ENCODE results near the gene ONECUT2.

Gene ONECUT2

GRCh38 chr18:57431467-57432080, 3.6 kb upstream of the ONECUT2 start:
- DNase-seq: no peak

- DNase-seq: no peak
Observed at GRCh38 chr18:57432140-57432539, 3.0 kb upstream of the ONECUT2 start.

- no peak for DNase-seq
Observed at GRCh38 chr18:57432751-57433400, 2.3 kb upstream of the ONECUT2 start.

GRCh38 chr18:57433482-57433881, 1.7 kb upstream of the ONECUT2 start:
- DNase-seq: no peak

GRCh38 chr18:57433934-57434535, 1.1 kb upstream of the ONECUT2 start:
- no peak for DNase-seq

GRCh38 chr18:57435846-57436190, 644 bp downstream of the ONECUT2 start:
- DNase-seq: no peak

GRCh38 chr18:57436191-57436964, 1.2 kb downstream of the ONECUT2 start:
- no peak for DNase-seq

GRCh38 chr18:57436965-57437333, 1.8 kb downstream of the ONECUT2 start:
- DNase-seq: no peak

GRCh38 chr18:57437402-57437765, 2.2 kb downstream of the ONECUT2 start:
- DNase-seq: no peak

GRCh38 chr18:57437766-57438671, 2.8 kb downstream of the ONECUT2 start:
- peak; percentile 67 for DNase-seq

- no peak for DNase-seq
Observed at GRCh38 chr18:57438743-57439608, 3.8 kb downstream of the ONECUT2 start.

GRCh38 chr18:57439609-57439968, 4.4 kb downstream of the ONECUT2 start:
- DNase-seq: no peak

- DNase-seq: no peak
Observed at GRCh38 chr18:57439985-57440330, 4.8 kb downstream of the ONECUT2 start.

- no peak for DNase-seq
Observed at GRCh38 chr18:57440331-57441070, 5.3 kb downstream of the ONECUT2 start.

- DNase-seq: no peak
Observed at GRCh38 chr18:57441071-57441794, 6.1 kb downstream of the ONECUT2 start.

GRCh38 chr18:57443247-57443646, 8.1 kb downstream of the ONECUT2 start:
- DNase-seq: no peak

- no peak for DNase-seq
Observed at GRCh38 chr18:57443702-57444101, 8.5 kb downstream of the ONECUT2 start.

- DNase-seq: no peak
Observed at GRCh38 chr18:57444301-57444759, 9.2 kb downstream of the ONECUT2 start.

- no peak for DNase-seq
Observed at GRCh38 chr18:57445488-57446319, 10.5 kb downstream of the ONECUT2 start.

GRCh38 chr18:57446322-57446721, 11.1 kb downstream of the ONECUT2 start:
- DNase-seq: no peak
